Brain pericyte (primary cell): ENCODE results near the gene MAP3K12.

Experiments
- DNase-seq: peaks from one replicate; pipeline ENCODE4 v3.0.0-alpha.2; 2012; ENCODE audit warnings: low read depth, low spot score

MAP3K12 gene

GRCh38 chr12:53474077-53474476 lies 25.2 kb downstream of the MAP3K12 start:
- no peak for DNase-seq

- no peak for DNase-seq
These were observed 27.1 kb downstream of the MAP3K12 start for GRCh38 chr12:53472056-53472582.

GRCh38 chr12:53468282-53468681 lies 31.0 kb downstream of the MAP3K12 start:
- DNase-seq = no peak

GRCh38 chr12:53467880-53468279 lies 31.4 kb downstream of the MAP3K12 start:
- DNase-seq = no peak

GRCh38 chr12:53467082-53467481 lies 32.2 kb downstream of the MAP3K12 start:
- DNase-seq = no peak

- DNase-seq = no peak
These were observed 32.6 kb downstream of the MAP3K12 start for GRCh38 chr12:53466640-53467039.

- no peak for DNase-seq
These were observed 33.6 kb downstream of the MAP3K12 start for GRCh38 chr12:53465679-53466078.

GRCh38 chr12:53464685-53465418 lies 34.4 kb downstream of the MAP3K12 start:
- no peak for DNase-seq

GRCh38 chr12:53463802-53464560 lies 35.3 kb downstream of the MAP3K12 start:
- DNase-seq = no peak

GRCh38 chr12:53462935-53463334 lies 36.3 kb downstream of the MAP3K12 start:
- no peak for DNase-seq

- no peak for DNase-seq
These were observed 37.7 kb downstream of the MAP3K12 start for GRCh38 chr12:53461591-53461990.

- no peak for DNase-seq
These were observed 38.2 kb downstream of the MAP3K12 start for GRCh38 chr12:53461059-53461458.

GRCh38 chr12:53459097-53459496 lies 40.2 kb downstream of the MAP3K12 start:
- DNase-seq = no peak

- no peak for DNase-seq
These were observed 42.4 kb downstream of the MAP3K12 start for GRCh38 chr12:53456654-53457366.

- DNase-seq = no peak
These were observed 44.6 kb downstream of the MAP3K12 start for GRCh38 chr12:53454707-53455106.

- DNase-seq = no peak
These were observed 45.2 kb downstream of the MAP3K12 start for GRCh38 chr12:53453953-53454640.

GRCh38 chr12:53452159-53453077 lies 46.8 kb downstream of the MAP3K12 start:
- DNase-seq = peak; percentile 78

- peak; percentile 98 for DNase-seq
These were observed 47.5 kb downstream of the MAP3K12 start, which contains the start of gene PCBP2 for GRCh38 chr12:53451661-53452158. TSS of gene PCBP2 (plus strand) at chr12:53452102. CDS start at chr12:53454801, 2,699 bp downstream.

- no peak for DNase-seq
These were observed 48.3 kb downstream of the MAP3K12 start for GRCh38 chr12:53450936-53451335.
